22Rv1 (cell line): ENCODE data around the gene DCDC1.

Source experiments
- ZFX ChIP-seq: fragments of 450-650 bp; IDR thresholded peaks from 2 replicates; pipeline ENCODE4 v1.6.1; 2017; ENCODE audit warnings: antibody characterized with exemption, borderline replicate concordance
- TF ChIP-seq, protein P1 (sequence below): fragments of 450-650 bp; IDR thresholded peaks from 2 replicates; pipeline ENCODE4 v1.5.1; 2017; ENCODE audit warnings: mild to moderate bottlenecking

GRCh38 chr11:31325160-31325559 is 44.4 kb downstream of the DCDC1 start:
- TF ChIP-seq, protein P1, sequence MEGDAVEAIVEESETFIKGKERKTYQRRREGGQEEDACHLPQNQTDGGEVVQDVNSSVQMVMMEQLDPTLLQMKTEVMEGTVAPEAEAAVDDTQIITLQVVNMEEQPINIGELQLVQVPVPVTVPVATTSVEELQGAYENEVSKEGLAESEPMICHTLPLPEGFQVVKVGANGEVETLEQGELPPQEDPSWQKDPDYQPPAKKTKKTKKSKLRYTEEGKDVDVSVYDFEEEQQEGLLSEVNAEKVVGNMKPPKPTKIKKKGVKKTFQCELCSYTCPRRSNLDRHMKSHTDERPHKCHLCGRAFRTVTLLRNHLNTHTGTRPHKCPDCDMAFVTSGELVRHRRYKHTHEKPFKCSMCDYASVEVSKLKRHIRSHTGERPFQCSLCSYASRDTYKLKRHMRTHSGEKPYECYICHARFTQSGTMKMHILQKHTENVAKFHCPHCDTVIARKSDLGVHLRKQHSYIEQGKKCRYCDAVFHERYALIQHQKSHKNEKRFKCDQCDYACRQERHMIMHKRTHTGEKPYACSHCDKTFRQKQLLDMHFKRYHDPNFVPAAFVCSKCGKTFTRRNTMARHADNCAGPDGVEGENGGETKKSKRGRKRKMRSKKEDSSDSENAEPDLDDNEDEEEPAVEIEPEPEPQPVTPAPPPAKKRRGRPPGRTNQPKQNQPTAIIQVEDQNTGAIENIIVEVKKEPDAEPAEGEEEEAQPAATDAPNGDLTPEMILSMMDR: no peak
- TF ChIP-seq ZFX: no peak
